Stomach (tissue), 9 donors: Measurements from ENCODE around the gene BRF1. TPM values are rescaled to one million over a fixed set of nuclear protein-coding genes. Genes with fewer than 3 reads are reported as not detected.

Experiments
- DNase-seq, 2 donors: peaks; one replicate each; pipeline versions ENCODE4 v3.0.0 to v3.0.0-alpha.2; 2013 to 2019
- H3K27ac ChIP-seq, 5 donors: fragments of 200-600 bp in 4 of 5; sonication (generic) in 4 of 5; one replicate each; pipeline ENCODE4 v1.5.1; 2013 to 2019; ENCODE audit warnings: mild to moderate bottlenecking in 1 of 5, moderate library complexity in 1 of 5
- H3K27me3 ChIP-seq, 3 donors: fragments of 200-600 bp; sonication (generic); one replicate each; pipeline ENCODE4 v1.5.1; 2017 to 2019; ENCODE audit warnings: mixed run types in 1 of 3
- H3K36me3 ChIP-seq, 4 donors: fragments of 200-600 bp; sonication (generic); 1 replicate in 3 of 4; 2 replicates in 1 of 4; pipeline ENCODE4 v1.5.1; 2016 to 2019
- H3K4me1 ChIP-seq, 4 donors: fragments of 200-600 bp; sonication (generic); one replicate each; pipeline ENCODE4 v1.5.1; 2016 to 2019
- H3K4me3 ChIP-seq, 4 donors: fragments of 200-600 bp; sonication (generic) in 3 of 4; one replicate each; pipeline ENCODE4 v1.5.1; 2016 to 2019; ENCODE audit warnings: mild to moderate bottlenecking in 1 of 4
- H3K9me3 ChIP-seq, 4 donors: fragments of 200-600 bp; sonication (generic); one replicate each; pipeline ENCODE4 v1.5.1; 2016 to 2019
- CTCF ChIP-seq, 7 experiments: fragments of 450-650 bp in 4 of 7; fragments of 200-600 bp in 3 of 7; sonication (generic) in 3 of 7; IDR thresholded peaks; one replicate each; pipeline ENCODE4 v1.5.1; 2016 to 2019; ENCODE audit warnings: antibody characterized with exemption in 7 of 7, control low read depth in 2 of 7, mild to moderate bottlenecking in 1 of 7
- EP300 ChIP-seq: sonication (generic); formaldehyde crosslinking; IDR thresholded peaks from one replicate; pipeline ENCODE4 v1.6.1; 2017; ENCODE audit warnings: antibody characterized with exemption
- POLR2A ChIP-seq, 4 donors: fragments of 450-650 bp; IDR thresholded peaks; one replicate each; pipeline ENCODE4 v1.6.1; 2016; ENCODE audit warnings: antibody characterized with exemption in 4 of 4, control low read depth in 2 of 4, mild to moderate bottlenecking in 1 of 4, moderate library complexity in 1 of 4
- POLR2AphosphoS5 ChIP-seq, 3 donors: sonication (generic); formaldehyde crosslinking; IDR thresholded peaks; one replicate each; pipeline ENCODE4 v1.6.1; 2016; ENCODE audit warnings: antibody characterized with exemption in 3 of 3
- WGBS, 5 donors: extraction: QIAGEN DNeasy Blood & Tissue Kit in 3 of 5; methylation state at CpG; one replicate each; pipeline versions ENCODE4 v1.1.5 to v1.1.7; 2013 to 2018; 5-methylcytosine and 5-hydroxymethylcytosine counted together
- intact Hi-C: fragments of 100-400 bp; cut with DNase I; formaldehyde crosslinking; loops from one replicate; pipeline ENCODE4 v1.15.1; 2023; ENCODE audit warnings: low total_unique reads
- polyA plus RNA-seq, 3 donors: library from polyadenylated mRNA; stranded (reverse); fragments of 200-250 nt; gene quantifications; one replicate each; pipeline ENCODE4 v1.2.3, GENCODE V29; 2013
- total RNA-seq, 5 donors: library from RNA; depleted of rRNA; stranded (reverse); fragments of >200 nt; gene quantifications; one replicate each; pipeline versions ENCODE4 v1.1.0 to v1.2.3, GENCODE V29; 2014 to 2016
- donor health status: healthy with polysubstance abuse.
- donor health status: Bipolar disorder and iron deficiency.
- donor health status: healthy.

The BRF1 gene
- total and polyA plus RNA-seq, 8 donors, result 9.2 to 141 (median 33.9) TPM

- Histone ChIP-seq H3K36me3 (no peaks in the 10 kb centered on the region), H3K27ac (peak overlapping the region in 2 of 5 donors; percentile 8 to 48), H3K27me3 (no peaks in the 10 kb centered on the region), H3K4me1 (peaks cover 0 to 81% (median 43%) of the 10 kb centered on the region in 4 donors), H3K4me3 (no peak overlapping the region), H3K9me3 (no peaks in the 10 kb centered on the region)
- peak in 1 of 2 donors; percentile 35 for DNase-seq
- 57 to 72% (median 69%) methylated on average over 17 to 20 of the region's 20 CpGs for WGBS, 5 donors
- intact Hi-C loops, result no loop called here
- no peak for TF ChIP-seq POLR2A (IDR thresholded peaks at IDR 0.05)
- no peak for TF ChIP-seq CTCF (IDR thresholded peaks at IDR 0.05)
- no peak for TF ChIP-seq EP300
- no peak for TF ChIP-seq POLR2AphosphoS5 (IDR thresholded peaks at IDR 0.05)
These were observed 40.3 kb upstream of the BRF1 start for GRCh38 chr14:105340821-105341733.

GRCh38 chr14:105337966-105338741, 37.4 kb upstream of the BRF1 start:
- TF ChIP-seq CTCF (IDR thresholded peaks at IDR 0.05) (no peak), POLR2A (IDR thresholded peaks at IDR 0.05) (no peak), POLR2AphosphoS5 (IDR thresholded peaks at IDR 0.05) (no peak), EP300 (no peak)
- Histone ChIP-seq H3K27me3 (no peaks in the 10 kb centered on the region), H3K27ac (peak overlapping the region in 4 of 5 donors; percentile 4 to 55 (median 26)), H3K9me3 (no peaks in the 10 kb centered on the region), H3K4me3 (no peak overlapping the region), H3K4me1 (peaks cover 10 to 95% (median 48%) of the 10 kb centered on the region in 4 donors), H3K36me3 (no peaks in the 10 kb centered on the region)
- intact Hi-C loops, result no loop called here
- peak; percentile 55 to 63 for DNase-seq
- WGBS, 5 donors, result 61 to 80% (median 71%) methylated on average over 4 to 18 of the region's 18 CpGs

DNA sequence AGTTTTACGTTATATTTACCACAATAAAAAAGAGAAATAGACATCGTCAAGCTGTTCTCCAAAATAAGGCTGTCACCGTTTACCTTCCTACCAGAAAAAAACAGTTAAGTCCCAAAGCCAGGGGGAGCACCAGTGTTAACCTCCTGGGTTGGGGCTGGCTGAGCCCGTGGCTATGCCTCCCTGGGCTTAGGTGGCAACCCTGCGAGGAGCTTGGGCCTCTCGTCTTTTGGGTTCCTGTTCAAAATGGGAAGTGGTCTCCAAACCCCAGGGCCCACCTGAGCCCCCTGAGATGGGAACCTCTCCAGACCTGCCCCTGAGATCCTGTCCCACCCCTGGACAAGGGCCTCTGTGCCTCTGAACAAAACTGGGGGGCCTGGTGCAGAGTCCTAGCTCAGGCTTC, 36.6 kb upstream of the BRF1 start:
- Histone ChIP-seq H3K27ac (peak overlapping the region in 3 of 5 donors; percentile 4 to 31 (median 18)), H3K9me3 (no peaks in the 10 kb centered on the region), H3K36me3 (no peaks in the 10 kb centered on the region), H3K4me3 (no peak overlapping the region), H3K4me1 (peaks cover 13 to 93% (median 47%) of the 10 kb centered on the region in 4 donors), H3K27me3 (no peaks in the 10 kb centered on the region)
- DNase-seq, result no peak
- 86 to 94% (median 91%) methylated on average over 6 of the region's 6 CpGs for WGBS, 5 donors
- no peak for TF ChIP-seq POLR2A (IDR thresholded peaks at IDR 0.05)
- intact Hi-C loops, result no loop called here

DNA sequence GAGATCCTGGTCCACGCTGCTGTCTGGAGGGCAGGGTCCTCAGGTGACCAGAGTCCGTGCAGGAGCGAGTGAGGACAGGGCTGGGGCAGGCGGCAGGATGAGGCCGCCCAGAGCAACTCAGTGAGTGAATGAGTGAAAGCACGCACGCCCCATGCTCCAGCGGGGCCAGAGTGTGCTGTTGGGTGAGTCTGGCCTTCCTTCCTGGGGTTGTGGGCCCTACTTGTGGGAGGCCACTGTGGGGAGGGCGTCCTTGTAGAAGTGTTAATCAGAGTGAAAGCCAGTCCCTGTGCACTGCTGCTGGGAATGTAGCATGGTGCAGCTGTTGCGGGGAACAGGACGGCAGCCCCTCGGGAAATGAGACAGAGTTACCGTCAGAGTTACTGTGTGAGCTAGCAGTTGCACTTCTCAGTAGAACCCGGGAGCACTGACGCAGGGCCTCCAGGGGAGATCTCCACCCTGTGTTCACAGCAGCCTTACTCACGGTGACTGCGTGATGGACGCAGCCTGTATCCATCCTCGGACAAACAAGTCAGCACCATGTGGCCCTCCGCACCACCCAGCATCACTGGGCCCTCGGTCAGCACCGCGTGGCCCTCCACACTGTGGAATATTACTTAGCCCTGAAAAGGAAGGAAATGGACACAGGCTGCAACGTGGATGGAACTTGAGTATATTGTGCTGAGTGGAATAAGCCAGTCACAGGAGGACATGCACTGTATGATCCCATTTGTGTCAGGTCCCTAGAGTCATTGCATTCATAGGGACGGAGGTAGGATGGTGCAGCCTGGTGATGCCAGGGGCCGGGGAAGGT, 35.9 kb upstream of the BRF1 start:
- 92 to 97% (median 96%) methylated on average over 24 to 26 of the region's 26 CpGs for WGBS, 5 donors
- H3K9me3 ChIP-seq, result no peaks in the 10 kb centered on the region
- no peak overlapping the region for H3K4me3 ChIP-seq
- no peak for DNase-seq
- no peaks in the 10 kb centered on the region for H3K27me3 ChIP-seq
- peaks cover 13 to 92% (median 46%) of the 10 kb centered on the region in 4 donors for H3K4me1 ChIP-seq
- intact Hi-C loops, result no loop called here
- no peaks in the 10 kb centered on the region for H3K36me3 ChIP-seq
- TF ChIP-seq EP300, result no peak
- TF ChIP-seq POLR2A (IDR thresholded peaks at IDR 0.05), result no peak
- TF ChIP-seq CTCF (IDR thresholded peaks at IDR 0.05), result no peak
- TF ChIP-seq POLR2AphosphoS5 (IDR thresholded peaks at IDR 0.05), result no peak
- H3K27ac ChIP-seq, result no peak overlapping the region
